ENCODE measurements around the gene H1-8. TPM values are rescaled to one million over a fixed set of nuclear protein-coding genes. Genes with fewer than 3 reads are reported as not detected.
"Not testable (repeated sequence)": the region's sequence is repeated elsewhere in the genome, so short reads cannot be mapped to it uniquely, and the experiment has no call there.

Gene H1-8
- total RNA-seq, 4 donors from 2014 or later = not detected

DNA sequence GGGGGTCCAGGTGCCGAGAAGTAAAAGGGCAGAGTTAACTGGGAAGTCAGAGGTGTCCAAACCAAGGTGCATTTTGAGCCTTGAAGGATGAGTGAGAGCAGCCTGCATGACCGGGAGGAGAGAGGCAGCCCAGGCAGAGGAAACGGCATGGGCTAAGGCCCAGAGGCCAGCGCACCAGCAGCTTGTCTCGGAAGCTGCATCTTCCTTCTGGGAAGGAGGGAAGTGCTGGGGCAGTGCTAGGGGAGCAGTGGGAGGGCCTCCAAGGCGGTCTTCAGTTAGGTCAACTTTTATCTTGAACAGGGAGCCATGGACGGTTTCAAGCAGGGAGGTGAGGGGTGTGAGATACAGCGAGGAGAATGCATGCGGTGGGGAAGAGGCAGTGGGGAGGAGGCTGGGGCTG lies 1.0 kb downstream of the H1-8 start:
- Histone ChIP-seq H3K4me3 (no peak overlapping the region), H3K27me3 (no peaks in the 10 kb centered on the region), H3K36me3 (no peaks in the 10 kb centered on the region), H3K9me3 (no peaks in the 10 kb centered on the region), H3K4me1 (no peaks in the 10 kb centered on the region), H3K27ac (no peak overlapping the region)
- no peak for TF ChIP-seq POLR2A (IDR thresholded peaks at IDR 0.05)
- TF ChIP-seq, protein P1, sequence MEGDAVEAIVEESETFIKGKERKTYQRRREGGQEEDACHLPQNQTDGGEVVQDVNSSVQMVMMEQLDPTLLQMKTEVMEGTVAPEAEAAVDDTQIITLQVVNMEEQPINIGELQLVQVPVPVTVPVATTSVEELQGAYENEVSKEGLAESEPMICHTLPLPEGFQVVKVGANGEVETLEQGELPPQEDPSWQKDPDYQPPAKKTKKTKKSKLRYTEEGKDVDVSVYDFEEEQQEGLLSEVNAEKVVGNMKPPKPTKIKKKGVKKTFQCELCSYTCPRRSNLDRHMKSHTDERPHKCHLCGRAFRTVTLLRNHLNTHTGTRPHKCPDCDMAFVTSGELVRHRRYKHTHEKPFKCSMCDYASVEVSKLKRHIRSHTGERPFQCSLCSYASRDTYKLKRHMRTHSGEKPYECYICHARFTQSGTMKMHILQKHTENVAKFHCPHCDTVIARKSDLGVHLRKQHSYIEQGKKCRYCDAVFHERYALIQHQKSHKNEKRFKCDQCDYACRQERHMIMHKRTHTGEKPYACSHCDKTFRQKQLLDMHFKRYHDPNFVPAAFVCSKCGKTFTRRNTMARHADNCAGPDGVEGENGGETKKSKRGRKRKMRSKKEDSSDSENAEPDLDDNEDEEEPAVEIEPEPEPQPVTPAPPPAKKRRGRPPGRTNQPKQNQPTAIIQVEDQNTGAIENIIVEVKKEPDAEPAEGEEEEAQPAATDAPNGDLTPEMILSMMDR (IDR thresholded peaks at IDR 0.05 in 4 of 5, conservative IDR thresholded peaks at IDR 0.05 in 1 of 5) = no peak
- no peak for DNase-seq
- intact Hi-C loops (cut with DNase I; ENCODE audit: low total_unique reads) (no loop called here), in situ Hi-C loops (cut with MboI; ENCODE audit: low sequenced_read_pairs in 4 of 4) (no loop called here)
- ATAC-seq = no peak

DNA sequence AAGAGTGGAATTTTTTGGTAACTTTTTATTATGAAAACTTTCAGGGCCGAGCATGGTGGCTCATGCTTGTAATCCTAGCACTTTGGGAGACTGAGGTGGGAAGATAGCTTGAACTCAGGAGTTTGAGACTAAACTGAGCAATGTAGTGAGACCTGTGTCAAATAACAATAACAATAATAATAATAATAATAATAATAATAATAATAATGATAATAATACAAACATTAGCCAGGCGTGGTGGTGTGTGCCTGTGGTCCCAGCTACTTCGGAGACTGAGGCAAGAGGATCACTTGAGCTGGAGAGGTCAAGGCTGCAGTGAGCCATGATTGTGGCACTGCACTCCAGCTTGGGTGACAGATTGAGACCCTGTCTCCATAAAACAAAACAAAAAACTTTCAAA lies 3.0 kb downstream of the H1-8 start:
- H3K36me3 ChIP-seq; H3K4me1 ChIP-seq; H3K4me3 ChIP-seq; DNase-seq; H3K27ac ChIP-seq; H3K27me3 ChIP-seq; H3K9me3 ChIP-seq; in situ Hi-C loops (cut with MboI; ENCODE audit: low sequenced_read_pairs in 4 of 4); intact Hi-C loops (cut with DNase I; ENCODE audit: low total_unique reads); ATAC-seq: not testable (repeated sequence)

- Histone ChIP-seq H3K4me1 (peaks cover 0 to 3% of the 10 kb centered on the region in 2 donors), H3K9me3 (no peaks in the 10 kb centered on the region), H3K27ac (no peak overlapping the region), H3K4me3 (no peak overlapping the region), H3K36me3 (no peaks in the 10 kb centered on the region), H3K27me3 (no peaks in the 10 kb centered on the region)
- TF ChIP-seq, protein P1 (IDR thresholded peaks at IDR 0.05 in 4 of 5, conservative IDR thresholded peaks at IDR 0.05 in 1 of 5) = no peak
- TF ChIP-seq POLR2A (IDR thresholded peaks at IDR 0.05) = no peak
- in situ Hi-C loops (cut with MboI; ENCODE audit: low sequenced_read_pairs in 4 of 4) = no loop called here
- no peak for DNase-seq
- ATAC-seq = no peak
- intact Hi-C loops (cut with DNase I; ENCODE audit: low total_unique reads) = no loop called here
Measured at GRCh38 chr3:129547241-129547640, 4.3 kb downstream of the H1-8 start.

- in situ Hi-C loops (cut with MboI; ENCODE audit: low sequenced_read_pairs in 4 of 4) = no loop called here
- no peaks in the 10 kb centered on the region for H3K9me3 ChIP-seq
- DNase-seq (no peak), ATAC-seq (no peak)
- no peaks in the 10 kb centered on the region for H3K27me3 ChIP-seq
- intact Hi-C loops (cut with DNase I; ENCODE audit: low total_unique reads) = no loop called here
- H3K27ac ChIP-seq = no peak overlapping the region
- no peak for TF ChIP-seq POLR2A (IDR thresholded peaks at IDR 0.05)
- TF ChIP-seq, protein P1 (IDR thresholded peaks at IDR 0.05 in 4 of 5, conservative IDR thresholded peaks at IDR 0.05 in 1 of 5) = no peak
- no peak overlapping the region for H3K4me3 ChIP-seq
- no peaks in the 10 kb centered on the region for H3K36me3 ChIP-seq
- peaks cover 0 to 9% of the 10 kb centered on the region in 2 donors for H3K4me1 ChIP-seq
Measured at GRCh38 chr3:129548104-129548965, 5.4 kb downstream of the H1-8 start.

- TF ChIP-seq POLR2A (IDR thresholded peaks at IDR 0.05) = no peak
- TF ChIP-seq, protein P1 (IDR thresholded peaks at IDR 0.05 in 4 of 5, conservative IDR thresholded peaks at IDR 0.05 in 1 of 5) = no peak
- H3K27ac ChIP-seq = no peak overlapping the region
- ATAC-seq (no peak), DNase-seq (no peak)
- H3K4me3 ChIP-seq = no peak overlapping the region
- no peaks in the 10 kb centered on the region for H3K27me3 ChIP-seq
- H3K36me3 ChIP-seq = no peaks in the 10 kb centered on the region
- H3K4me1 ChIP-seq = peaks cover 0 to 13% of the 10 kb centered on the region in 2 donors
- no peaks in the 10 kb centered on the region for H3K9me3 ChIP-seq
- in situ Hi-C loops (cut with MboI; ENCODE audit: low sequenced_read_pairs in 4 of 4) (no loop called here), intact Hi-C loops (cut with DNase I; ENCODE audit: low total_unique reads) (no loop called here)
Measured at GRCh38 chr3:129549006-129549800, 6.2 kb downstream of the H1-8 start.

All from gastrocnemius medialis (tissue), 4 donors.